Dermis microvascular lymphatic vessel endothelial cell (primary cell): ENCODE data around the gene PPARA. TPM values are rescaled to one million over a fixed set of nuclear protein-coding genes. Genes with fewer than 3 reads are reported as not detected.
A peak's percentile ranks its signal among the peaks of the same experiment; 100 is the strongest.

ENCODE experiments used
- DNase-seq, 2 donors: peaks; one replicate each; pipeline versions ENCODE4 v3.0.0 to v3.0.0-alpha.2; 2010; ENCODE audit warnings: low read depth in 2 of 2
- total RNA-seq: library from RNA; depleted of rRNA; stranded (reverse); fragments of >200 nt; gene quantifications from 2 replicates; pipeline ENCODE4 v1.2.1, GENCODE V29; 2014

PPARA gene
- 6.8 and 7.1 TPM in 2 replicates for total RNA-seq

DNA sequence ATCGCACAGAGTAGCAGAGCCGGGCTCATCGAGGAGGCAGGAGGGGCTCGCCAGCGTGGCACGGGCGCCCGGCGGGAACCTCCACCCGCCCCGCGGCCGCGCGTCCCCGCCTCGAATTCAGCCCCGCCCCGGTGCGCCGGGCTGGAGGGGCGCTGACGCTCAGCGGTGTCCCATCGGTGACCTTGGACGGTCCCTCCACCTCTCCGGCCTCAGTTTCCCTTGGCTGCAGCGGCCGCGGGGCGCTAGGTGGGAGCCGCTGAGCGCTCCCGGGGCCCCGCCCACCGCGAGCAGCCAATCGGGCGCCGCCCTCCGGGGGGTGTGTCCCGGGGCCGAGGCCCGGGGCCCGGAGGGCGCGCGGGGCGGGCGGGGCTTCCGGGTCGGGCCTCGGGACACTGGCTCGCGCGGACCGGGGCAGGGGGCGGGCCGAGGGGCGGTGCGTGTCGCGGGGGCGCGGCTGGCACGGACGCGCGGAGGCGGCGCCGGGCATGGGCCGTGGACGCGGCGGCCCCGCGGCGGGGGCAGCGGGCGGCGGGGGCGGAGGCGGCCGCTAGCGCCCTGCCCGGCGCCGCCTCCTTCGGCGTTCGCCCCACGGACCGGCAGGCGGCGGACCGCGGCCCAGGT lies at the start of gene PPARA:
TSS of gene PPARA (plus strand) at position 493 of the 621 bp plus-strand sequence. CDS start 47,858 bp downstream, outside the sequence.
- peak; percentile 28 to 68 for DNase-seq

DNA sequence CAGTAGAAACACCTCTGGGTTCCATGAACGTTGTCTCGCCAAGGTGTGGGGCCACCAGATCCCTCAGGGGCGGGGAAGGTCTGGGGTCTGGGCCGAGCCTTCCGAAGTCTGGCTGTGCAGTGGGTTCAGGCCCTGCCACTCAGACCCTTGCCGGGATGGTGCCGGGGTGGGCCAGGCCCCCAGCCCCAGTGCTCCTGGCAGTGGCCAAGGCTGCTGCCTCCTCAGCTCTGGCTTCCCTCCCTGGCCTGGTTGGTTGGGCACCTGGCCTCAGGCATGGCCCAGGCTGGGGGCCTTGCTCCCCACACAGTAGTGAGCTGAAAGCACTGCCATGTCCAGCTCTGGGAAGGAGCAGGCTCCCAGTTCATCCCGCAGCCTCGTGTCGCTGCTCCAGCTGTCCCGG lies 48.2 kb upstream of the PPARA start:
- no peak for DNase-seq

DNA sequence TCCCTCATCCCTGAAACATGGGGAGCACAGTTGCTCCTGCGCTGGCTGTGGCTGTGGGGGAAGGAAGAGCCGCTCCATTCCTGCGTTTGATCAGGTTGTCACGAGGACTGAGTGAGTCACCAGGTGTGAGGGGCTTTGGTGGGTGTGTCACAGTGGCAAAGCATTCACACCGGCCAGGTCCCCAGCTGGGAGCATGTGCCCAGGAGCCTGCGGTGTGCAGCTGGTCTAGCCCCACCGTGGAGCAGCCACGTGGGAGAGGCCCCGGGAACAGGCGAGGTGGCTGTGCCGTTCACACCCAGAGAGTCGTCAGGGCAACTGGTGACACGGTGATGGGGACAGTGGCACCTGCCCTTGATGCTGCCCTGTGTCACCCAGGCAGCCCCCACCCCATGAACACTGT lies 47.6 kb upstream of the PPARA start:
- no peak for DNase-seq

DNA sequence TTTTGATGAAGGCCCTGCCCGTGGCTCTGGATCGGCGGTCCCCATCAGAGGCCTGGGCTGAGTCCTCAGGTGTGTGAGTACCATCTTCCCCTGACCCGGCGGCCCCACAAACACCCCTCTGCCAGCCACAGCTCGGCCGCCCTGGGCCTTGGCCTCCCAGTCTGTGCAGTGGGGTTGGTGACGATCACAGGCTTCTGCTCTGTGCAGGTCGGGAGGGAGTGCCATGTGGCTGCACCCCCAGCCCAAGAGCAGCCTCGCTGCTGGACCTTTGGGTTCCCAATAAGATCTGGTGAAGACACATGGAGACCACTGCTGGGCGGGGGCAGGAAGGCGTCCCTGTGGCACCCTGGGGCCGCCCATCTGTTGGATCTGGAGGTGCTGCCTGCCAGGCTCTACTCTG lies 47.1 kb upstream of the PPARA start:
- no peak for DNase-seq

DNA sequence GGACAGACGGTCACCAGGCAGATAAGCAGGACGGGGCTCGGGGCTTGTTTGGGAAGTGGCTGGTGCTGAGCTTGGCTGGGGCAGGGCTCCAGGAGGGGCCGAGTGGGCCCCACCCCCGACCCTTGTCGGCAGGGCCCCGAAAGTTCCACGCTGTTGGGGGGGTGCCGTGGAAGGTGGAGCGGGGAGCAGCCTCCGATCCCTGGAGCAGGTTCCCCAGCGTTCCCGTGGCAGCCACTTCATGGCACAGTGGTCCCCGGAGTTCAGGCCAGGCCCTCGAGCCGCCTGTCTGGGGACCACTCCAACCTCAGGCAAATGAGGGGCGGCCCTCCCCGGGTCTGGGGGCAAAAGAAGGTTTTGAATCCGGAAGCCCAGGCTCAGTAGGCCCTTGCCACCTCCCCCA lies 46.7 kb upstream of the PPARA start:
- no peak for DNase-seq

DNA sequence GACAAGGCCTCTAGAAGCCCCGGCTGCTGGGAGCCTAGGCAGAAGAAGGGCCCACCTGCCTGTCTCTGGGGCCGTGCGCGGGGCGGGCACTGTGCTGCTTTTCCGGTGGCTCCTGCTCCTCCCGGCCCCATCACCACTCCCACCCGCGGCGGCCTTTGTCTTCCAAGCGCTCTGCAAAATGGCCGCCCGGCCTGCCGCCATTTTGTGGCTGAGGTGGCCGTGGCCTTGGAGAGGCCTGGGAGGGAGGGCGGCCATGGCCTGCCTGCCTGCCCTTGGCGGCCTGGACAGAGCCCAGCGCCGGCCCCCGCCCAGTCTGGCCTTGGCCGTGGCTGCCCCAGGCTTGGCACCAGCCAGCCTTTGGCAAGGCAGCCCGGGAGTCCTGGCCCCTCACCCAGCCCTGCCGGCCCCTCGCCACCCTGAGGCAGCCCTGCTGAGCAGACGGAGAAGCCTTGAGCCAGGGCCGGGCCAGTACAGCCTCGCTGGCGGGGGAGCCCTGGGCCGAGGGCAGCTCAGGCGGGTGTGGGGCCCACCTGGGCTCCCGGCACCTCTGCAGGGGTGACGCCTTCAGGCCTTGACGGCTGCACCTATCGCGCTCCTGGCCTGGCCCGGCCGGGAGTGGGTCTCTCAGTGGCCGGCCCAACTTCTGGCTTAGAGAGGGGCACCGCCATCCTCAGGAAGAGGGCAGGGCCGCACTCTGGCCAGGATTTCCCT lies 46.0 kb upstream of the PPARA start:
- DNase-seq: no peak

DNA sequence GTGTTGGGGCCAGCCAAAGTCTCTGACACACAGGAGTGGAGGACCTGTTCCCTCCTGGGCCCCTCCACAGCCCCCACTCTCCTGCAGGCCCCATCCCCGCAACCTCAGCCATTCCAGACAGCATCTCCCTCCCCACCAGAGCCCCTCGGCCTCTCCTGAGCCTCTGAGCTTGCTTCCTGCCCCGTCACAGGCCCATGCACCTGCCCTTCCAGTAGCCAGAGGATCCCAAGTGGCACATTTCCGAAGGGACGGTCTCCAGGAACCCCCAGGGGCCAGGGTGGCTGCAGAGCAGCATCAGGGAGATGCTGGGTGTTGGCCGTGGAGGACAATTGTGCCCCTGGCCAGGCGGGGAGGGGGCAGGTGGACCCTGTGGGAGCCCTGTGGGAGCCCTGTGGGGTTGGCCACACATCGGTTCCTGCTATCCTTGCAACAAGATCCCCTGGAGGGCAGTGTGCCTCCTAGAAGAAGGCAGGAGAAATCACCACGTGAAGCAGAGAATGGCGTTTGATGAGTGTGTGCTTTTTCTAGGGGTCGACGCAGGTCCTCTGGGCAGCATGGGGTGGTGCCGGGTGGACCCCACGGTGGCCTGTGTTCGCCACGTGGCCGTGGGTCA lies 45.3 kb upstream of the PPARA start:
- DNase-seq: no peak

DNA sequence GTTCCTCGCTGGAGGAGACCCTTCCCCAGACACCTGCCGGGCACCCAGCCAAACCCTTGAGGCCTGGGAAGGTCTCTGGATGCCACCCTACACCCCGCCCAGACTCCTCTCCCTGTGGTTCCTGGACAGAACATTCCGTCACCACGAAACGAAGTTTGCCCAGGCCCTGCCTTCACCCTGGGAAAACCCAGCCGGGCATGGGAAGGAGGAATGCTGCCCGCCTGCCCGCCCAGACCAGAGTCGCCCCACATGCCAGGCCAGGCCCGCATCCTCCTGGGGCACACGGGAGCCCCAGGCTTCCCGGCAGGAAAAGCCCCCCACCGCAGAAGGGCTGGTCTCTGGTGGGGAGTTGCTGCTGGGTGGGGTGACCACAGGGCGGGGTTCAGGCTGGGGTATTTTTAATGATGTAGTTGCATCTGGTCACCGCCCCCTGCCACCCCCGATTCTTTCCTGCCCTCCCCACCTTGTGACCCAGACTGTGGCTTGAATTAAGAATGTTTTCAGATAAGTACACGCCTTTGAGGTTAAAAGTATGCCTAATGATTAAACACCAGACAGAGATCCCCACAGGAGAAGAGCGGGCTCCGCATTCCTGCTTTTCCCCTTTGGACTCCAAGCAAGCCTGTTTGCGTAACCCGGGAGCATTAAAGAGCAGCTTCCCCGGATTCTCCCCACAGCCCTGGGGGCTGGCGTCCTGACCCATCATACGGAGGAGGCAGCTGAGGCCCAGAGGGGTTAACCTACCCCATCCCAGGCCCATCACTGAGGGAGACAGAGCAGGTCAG lies 44.6 kb upstream of the PPARA start:
- no peak for DNase-seq

DNA sequence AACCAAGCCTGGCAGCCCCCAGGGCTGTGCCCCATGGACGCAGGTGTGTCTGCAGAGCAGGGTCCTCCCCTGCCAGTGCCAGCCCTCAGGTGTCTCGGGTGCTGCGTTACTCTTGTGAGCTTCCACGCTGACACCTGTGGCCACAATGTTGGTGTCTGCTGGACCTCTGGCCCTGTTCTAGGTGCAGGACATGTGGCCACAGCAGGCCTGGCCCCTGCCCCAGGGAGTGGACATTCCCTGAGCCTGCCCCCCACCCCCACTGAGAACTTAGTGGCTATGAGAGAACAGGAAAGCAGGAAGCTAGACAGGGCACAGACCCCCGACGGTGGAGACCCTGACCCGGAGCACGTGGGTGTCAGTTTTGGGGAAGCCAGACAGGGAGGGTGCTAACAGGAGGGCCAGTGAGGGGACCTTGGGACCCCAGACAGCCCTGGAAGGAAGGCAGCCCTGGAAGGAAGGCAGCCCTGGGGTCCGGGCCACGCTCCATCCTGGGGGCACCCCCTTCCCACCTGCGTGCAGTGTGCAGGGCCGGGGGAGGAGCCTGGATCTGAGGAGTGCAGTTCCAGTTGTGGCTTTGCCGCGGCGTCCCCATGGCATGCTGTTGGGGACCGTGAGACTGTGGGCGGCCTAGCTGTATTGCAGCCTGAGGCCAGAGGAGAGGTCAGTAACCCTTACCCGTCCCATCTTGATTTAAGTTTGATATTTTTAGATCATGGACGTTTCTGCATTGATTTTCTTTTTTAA lies 43.9 kb upstream of the PPARA start:
- no peak for DNase-seq

DNA sequence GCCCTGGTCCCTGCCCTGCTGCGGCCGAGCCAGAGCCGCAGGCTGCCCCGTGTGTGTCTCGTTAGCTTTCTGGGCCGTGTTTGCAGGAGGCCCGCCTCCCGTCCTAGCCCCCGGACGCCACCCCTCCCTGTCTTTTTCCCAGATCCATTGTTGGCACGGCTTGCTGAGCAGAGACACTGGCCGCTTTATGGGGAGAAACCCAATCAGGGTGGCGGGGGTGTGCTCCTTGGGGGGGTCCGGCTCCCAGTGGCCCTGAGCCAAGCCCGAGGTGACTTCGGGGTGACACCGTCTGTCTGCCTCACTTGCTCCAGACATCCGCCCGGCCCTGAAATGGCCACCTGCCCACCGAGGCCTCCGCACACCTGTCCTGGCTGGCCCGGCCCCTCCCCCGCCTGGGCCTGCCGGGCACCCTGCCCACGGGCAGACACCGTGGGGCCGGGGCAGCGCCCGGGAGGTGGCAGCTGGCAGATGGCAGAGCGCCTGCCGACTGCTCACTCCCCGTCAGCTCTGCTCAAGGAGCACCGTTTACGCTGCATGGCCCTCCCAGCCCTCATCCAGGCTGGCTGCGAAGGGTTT lies 43.1 kb upstream of the PPARA start:
- DNase-seq: no peak

DNA sequence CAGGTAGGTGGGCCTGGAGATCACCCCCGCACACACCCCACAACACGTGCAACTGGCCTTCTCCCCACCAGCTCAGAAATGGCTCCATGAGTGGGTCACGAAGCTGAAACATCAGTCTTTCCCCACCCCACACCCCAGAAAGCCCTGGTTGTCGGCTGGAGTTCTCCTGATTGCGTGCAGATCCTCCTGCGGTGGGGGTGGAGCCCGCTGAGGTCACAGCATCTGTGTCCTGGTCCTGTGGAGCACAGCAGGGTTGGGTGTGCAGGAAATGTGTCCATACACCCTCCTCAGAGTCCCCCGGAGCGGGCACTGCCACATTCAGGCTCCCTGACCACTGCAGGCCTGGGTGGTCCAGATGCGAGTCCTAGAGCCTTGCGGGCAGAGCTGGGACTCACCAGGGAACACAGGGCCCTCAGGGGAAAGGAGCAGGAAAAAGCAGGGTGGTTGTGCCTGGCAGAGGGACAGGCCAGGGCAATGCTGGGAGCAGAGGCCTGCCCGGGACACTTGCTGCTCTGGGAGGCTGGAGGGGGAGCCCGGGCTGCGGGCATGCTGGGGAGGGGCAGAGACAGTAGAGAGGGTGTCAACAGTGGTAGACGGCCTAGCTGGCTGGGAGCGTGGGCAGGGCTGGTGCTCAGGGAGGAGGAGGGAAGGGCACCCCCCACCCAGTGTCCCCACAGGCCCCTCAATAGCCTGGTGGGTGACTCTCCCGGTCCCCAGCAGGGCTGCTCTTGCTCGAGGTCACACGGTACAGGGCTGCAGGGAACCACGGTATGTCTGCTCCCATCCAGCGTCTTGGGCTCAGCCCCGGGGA lies 42.4 kb upstream of the PPARA start:
- DNase-seq: no peak

DNA sequence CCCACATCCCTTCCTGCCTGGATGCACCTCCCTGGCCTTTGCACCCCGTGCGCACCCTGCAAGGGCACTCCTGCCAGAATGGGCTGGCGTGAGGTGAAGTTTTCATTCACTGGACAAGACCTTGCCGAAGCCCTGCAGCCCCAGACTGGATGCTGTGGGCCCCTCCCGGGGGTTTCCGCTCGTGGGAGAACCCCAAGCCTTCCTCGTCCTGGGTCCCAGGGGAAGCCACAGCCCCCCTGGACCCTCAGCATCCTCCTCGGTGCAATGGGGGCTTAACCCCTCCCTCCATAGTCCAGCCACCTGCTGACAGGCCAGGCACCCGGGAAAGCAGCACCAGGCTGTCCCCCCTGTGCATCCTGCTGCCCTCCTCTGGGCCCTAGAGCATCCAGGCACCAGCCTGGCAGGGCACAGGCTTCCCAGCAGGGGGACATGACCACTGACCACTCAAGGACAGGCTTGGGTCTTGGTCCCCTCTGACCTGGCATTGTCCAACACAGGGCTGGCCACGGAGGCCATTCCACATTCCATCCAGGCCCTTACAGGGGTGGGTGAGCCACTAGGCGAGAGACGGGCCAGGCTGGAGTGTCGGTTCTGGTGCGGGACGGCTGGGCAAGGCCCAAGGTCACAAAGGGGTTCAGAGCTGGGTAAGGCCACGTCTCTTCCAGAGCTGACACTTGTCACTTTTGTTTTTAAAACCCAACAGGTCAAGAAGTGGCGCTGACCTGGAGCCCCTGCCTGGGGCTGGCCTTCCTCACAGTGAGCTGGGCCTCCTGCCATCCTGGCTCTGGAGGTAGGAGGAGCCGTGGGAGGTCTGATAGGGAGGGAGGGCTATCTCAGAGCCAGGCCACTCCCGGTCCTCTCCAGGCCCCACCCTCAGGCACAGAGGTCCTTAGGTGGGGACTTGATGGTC lies 41.5 kb upstream of the PPARA start:
- DNase-seq: peak in 1 of 2 donors; percentile 45

DNA sequence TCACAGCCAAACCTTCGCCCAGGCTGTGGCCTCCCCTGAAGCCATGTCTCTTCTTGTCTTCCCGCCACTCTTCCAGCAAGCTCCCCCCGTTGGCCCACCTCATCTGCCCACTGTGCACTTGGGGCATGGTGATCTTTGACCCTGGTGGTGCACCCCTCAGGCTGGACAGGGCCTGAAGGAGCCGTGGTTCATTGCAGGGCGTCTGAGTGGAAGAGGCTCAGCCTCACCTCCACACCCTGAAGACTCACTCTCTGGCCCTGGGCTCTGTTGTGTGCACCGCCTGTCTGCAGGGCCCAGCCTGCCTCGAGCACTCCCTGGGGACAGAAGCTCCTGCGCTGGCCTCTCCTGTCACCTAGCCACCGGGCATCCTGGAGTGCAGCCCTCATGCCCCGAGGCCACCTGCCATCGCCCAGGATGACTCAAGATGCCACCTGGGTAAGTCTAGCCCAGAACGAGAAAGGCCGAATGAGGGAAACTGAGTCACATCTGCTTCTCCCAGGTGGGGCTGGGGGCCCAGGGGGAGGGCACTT lies 40.8 kb upstream of the PPARA start:
- no peak for DNase-seq

DNA sequence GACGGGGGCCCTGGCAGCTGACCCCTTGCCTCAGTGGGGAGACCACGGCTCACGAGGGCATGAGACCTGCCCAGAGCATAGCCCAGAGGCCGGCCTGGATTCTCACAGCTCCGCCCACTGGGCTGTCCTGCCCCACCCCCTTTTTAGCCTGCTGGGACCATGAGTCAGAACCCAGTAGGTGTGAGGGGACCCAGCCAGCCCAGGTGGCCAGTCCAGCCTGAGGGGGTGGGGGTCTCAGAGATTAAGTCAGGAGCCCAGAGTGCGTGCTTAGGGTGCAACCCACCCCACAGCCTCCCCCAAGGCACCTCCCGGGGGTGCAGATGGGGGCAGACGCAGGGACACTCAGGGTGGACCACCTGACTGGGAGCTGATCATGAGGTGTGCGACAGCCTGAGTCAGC lies 40.1 kb upstream of the PPARA start:
- no peak for DNase-seq

DNA sequence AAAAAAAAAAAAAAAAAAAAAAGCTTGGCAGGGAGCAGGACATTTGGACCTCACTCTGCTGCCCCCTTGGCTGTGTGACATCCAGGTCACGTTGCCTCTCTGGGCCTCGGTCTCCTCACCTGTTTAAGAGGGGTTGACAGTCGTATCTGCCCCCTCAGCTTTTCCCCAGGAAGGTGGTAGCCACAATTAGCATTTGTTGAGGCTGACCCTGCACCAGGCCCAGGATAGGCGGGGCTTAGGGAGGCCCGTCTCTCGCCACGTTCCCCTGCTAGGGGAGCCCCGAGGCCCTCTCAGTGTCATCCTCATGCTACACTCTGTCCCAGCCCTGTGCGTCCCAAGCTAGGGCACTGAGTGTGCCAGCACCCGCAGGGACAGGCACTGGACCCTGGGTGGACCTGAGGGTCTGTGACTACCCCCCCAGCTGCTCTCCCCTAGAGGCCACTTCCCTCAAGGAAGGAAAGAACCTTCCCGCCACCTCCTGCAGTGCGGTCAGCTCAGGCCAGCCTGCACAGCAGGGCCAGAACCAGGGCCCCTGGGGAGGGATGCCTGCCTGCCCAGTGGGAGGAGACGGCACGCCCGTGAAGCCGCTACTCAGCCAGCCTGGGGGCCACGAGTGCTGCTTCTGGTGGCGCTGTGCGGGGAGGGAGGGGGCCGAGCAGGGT lies 38.5 kb upstream of the PPARA start:
- DNase-seq: no peak

DNA sequence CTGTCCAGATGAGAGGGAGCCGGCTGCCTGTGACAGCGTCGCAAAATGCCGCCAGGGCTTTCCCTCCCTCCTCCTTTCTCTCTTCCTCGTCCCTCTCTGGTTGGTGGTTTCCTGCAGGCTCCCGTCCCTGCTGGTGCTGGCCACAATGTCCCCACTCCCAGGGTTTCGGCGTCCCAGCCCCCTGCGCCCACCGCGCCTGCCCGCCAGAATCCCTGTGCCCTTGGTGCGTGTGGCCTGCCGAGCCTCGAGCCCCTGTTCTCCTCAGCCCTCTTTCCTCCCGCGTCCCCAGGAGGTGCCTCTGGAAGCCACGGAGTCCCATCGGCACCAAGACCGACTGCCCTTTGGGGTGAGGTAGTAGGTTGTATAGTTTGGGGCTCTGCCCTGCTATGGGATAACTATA lies 37.9 kb upstream of the PPARA start:
- DNase-seq: no peak

DNA sequence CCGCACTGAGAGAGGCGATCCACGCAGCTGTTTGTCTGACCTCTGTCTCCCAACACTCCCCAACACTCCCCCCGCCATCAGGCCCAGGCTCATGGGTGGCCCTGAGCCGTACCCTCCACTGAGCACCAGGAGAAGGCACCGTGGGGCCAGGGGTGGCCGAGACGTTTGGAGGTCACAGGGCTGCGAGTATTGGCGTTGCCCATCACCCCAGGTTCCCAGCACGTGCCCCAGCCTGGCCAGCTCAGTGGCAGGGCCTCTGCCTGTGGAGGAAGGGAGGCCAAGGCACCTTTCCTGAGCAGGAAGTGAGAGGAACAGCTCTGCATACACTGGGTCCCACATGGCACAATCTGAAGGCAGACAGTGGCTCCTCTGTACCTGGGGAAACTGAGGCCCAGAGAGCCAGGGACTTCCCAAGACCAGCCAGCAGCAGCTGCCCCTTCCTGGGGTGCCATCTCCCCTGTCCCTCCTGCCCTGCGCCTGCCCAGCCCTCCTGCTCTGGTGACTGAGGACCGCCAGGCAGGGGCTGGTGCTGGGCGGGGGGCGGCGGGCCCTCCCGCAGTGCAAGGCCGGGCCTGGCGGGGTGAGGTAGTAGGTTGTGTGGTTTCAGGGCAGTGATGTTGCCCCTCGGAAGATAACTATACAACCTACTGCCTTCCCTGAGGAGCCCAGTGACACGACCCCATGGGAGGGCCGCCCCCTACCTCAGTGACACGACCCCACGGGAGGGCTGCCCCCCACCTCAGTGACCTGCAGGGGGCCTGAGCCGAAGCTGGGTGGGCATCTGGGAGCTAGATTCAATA lies 37.0 kb upstream of the PPARA start:
- no peak for DNase-seq
